Mesenteric fat pad (tissue), 1 donor: ENCODE data around the gene CASZ1. TPM values are rescaled to one million over a fixed set of nuclear protein-coding genes. Genes with fewer than 3 reads are reported as not detected.

ENCODE experiments used
- DNase-seq: peaks from one replicate; pipeline ENCODE4 v3.0.0-alpha.2; 2020; ENCODE audit warnings: low spot score
- total RNA-seq: library from RNA; stranded (reverse); fragmentation: NEBNext Ultra II Directional; extraction: Animal tissue kit (Norgen Biotek cat#: 25700); gene quantifications from one replicate; pipeline ENCODE4 v1.2.1, GENCODE V29; 2021
- donor health status: DM: yes; HTN: yes; CAD: no.

CASZ1 gene
- total RNA-seq, 1 donor from 2014 or later: 8.4 TPM

- no peak for DNase-seq
Observed at GRCh38 chr1:10640843-10641553, 155.4 kb downstream of the CASZ1 start.

GRCh38 chr1:10639775-10640578, 156.5 kb downstream of the CASZ1 start:
- no peak for DNase-seq

DNA sequence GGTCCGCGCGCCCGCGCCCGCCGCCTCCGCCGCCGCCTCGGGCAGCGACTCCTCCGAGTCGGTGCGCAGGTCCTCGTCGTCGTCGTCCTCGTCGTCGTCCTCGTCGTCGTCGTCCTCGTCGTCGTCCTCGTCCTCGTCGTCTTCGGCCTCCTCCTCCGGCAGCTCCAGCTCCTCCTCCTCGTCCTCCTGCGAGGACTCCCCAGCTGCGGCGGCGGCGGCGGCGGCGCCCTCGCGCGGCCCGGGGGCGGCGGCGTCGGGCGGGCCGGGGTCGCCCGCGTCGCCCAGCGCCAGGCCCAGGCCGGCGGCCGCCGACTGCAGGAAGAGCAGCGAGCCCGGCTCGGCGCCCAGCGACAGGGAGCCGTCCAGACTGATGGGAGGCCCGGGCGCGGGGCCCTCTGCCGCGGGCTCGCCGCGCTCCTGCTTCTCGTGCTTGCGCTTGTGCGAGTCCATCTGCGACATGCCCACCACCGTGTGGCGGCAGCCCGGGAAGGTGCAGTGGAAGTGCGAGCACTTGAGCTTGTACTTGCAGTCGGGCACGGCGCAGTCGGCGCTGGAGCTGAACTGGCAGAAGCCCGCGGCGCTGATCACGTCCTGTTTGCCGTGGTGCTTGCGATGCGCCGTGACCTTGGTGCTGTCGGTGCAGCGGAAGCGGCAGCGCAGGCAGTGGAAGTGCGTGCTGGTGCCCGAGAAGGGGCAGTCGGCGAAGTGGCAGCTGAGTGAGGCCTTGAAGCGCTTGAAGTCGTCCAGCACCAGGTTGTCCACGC, 157.3 kb downstream of the CASZ1 start:
- DNase-seq: no peak

GRCh38 chr1:10638559-10639005, 157.9 kb downstream of the CASZ1 start:
- DNase-seq: no peak

GRCh38 chr1:10637834-10638558, 158.4 kb downstream of the CASZ1 start:
- no peak for DNase-seq

- no peak for DNase-seq
Observed at GRCh38 chr1:10637400-10637799, 159.0 kb downstream of the CASZ1 start.

DNA sequence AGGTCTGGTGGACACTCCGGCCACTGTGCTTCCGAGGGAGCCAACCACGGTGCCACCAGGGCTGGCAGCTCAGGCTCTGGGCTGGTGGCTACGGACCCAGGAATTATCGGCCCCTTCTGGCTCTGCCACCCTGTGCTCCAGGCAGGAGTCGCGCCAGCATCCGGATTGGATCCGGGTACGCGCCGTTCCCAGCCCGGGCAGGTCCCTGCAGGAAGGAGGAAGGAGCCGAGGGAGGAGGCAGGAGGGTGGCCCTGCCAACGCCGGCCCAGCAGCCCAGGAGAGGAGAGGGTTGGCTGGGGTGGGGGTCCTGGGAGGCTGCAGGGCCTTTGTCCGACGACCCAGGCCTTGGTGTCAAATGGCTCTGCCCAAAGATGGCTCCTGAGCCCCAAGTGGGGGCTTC, 160.5 kb downstream of the CASZ1 start:
- no peak for DNase-seq

DNA sequence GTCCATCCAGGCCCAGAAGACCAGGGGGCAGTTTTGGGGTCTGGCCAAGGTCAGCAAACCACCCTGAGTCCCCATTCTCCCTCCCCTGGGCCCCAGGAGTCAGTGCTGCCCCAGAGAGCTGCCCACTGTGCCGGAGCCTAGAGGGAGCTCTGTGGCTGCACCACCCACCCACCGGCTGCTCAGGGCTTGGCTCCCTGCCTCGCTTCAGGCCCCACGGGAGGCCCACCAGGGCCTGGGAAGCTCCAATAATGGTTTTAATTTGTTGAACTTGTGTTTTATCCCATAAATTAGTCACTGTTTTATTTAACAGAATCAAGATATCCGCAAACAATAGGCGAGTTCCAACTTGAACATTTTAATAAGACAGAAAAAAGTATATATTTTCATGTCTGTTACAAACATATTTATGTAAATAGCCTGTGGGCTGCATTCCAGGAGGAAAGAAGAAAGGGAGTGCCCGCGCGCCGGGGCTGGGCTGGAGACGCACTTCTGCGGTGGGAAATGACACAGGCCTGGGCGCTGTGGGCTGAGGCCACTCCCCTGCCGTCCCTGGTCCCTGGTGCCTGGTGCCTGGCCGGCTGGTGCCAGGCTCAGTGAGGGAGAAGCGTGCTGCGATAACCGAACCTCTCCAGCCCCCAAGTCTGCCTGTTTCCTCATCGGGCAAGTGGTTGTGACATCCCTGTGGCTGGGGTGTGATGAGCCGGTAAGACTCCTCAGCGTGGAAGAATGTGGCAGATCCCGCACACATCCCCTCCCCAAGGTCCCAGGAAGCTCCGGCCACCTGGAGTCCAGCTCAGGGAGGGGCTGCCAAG, 161.2 kb downstream of the CASZ1 start:
- DNase-seq: no peak

DNA sequence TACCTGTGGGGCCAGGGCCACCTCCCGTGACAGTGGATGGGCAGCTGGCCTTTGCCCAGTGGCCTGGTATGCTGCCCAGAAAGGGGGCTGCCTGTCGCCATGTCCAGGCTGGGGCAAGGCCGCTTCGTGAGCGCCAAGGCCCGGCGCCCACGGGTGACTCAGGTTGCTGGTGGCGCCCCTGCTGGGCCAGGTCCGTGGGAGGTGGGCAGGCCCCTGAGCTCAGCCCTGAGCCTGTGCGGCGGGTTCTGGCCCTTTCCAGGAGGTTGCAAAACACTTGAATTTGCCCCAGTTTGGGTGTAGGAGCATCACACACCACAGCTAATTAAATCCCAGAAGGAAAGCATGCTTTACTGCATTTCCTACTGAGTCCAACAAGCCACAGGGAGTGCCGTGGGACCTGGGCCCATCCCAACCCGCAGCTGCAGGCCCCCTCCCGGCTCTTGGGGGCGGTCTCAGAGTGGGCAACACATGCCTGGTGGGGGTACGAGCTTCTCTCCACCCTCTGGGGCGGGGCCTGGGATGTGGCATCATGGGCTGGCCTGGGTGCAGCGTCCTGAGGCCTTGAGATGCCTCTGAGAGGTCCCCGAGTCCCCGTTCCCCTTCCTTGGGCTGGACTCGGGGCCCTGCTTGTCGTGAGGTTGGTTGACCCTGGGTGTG, 161.9 kb downstream of the CASZ1 start:
- no peak for DNase-seq

DNA sequence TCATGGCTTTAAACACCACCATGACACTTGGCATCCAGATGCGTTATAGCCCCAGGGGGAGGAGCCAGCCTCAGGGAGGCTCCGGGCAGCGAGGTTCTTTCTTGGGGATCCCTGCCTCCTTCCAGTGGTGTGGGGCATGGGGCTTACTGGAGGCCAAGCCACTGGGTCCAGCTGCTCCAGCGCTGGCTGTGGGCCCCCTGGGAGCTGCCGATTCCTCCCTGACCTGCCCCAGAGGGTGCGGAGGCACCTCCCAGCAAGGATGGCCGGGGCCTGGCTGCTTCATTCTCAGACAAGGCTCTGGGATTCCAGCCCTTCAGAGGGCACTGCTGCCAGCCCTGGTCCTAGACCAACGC, 162.4 kb downstream of the CASZ1 start:
- DNase-seq: no peak

- no peak for DNase-seq
Observed at GRCh38 chr1:10633416-10633815, 163.0 kb downstream of the CASZ1 start.

DNA sequence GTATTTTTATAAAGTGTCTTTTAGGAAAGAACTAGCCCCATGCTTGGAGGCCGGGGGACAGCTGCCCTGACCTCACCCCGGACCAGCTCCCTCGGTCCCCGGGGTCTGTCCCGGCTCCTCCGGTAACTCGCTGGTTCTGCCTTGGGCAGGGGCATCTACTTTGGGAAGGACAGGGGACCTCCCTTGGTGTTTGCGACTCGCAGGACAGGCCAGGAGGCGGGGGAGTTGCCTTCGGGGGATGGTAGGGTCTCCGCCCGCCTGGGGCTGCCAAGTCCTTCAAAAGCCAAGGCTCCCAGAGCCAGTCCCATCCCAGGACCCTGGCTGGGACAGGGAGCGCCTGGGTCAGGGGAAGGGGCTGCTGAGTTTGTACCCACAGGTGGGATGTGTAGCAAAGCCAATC, 163.8 kb downstream of the CASZ1 start:
- DNase-seq: no peak

DNA sequence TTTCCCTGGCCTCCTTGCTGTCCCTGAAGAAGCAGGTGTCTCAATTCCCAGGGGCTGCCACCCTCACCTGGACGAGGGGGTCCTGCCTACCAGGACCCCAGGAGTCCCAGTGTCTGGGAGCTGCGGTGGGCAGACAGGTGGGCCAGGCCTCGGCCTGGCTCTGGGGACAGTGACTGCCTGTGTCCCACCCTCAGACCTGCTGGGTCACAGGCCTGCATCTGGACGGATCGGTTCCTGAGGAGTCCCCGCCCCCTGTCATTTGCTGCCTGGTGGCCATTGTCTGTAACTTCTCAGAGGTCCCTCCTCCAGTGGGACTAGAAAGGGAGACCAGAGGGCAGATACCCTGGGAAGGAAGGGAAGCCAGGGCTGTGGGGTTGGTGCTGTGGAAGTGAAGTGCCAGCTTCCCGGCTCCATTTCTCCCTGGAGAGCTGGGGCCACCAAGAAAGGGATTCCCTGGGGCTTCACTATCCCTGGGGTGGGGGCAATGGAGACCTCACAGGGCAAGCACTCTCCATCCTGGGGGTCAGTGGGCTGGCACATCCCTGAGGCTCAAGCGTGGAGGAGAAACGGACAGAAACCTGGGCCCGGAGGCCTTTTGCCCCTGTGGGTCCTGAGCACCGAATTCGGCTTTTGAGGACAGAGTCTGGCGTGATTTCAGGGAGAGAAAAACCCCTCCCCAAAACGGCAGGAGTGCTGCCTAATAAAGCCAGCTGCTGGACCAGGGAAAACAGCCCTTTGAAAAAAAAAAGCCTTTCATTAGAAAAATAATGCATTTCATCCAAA, 164.4 kb downstream of the CASZ1 start:
- no peak for DNase-seq

GRCh38 chr1:10631121-10631810, 165.2 kb downstream of the CASZ1 start:
- no peak for DNase-seq

DNA sequence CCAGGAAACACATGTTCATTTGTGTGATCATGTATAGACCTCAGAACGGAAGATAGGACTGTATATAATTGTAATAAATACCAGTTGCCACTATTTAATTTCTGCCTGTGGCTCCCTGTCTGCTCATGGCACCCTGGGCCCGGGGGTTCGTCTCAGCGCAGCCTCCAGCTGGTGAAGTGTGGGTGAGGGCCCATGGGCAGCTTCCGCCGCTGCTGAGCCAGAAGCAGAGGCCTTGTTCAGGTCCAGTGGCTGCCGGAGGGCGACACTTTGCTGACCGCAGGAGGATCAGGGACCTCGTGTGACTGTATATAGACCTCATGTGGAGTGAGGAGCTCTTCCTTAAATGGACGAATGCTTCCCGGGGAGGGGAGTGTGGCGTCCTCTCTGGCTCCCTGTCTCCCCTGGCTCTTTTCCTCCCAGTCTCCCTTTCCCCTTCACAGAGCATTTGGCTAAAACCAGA, 165.8 kb downstream of the CASZ1 start:
- no peak for DNase-seq

DNA sequence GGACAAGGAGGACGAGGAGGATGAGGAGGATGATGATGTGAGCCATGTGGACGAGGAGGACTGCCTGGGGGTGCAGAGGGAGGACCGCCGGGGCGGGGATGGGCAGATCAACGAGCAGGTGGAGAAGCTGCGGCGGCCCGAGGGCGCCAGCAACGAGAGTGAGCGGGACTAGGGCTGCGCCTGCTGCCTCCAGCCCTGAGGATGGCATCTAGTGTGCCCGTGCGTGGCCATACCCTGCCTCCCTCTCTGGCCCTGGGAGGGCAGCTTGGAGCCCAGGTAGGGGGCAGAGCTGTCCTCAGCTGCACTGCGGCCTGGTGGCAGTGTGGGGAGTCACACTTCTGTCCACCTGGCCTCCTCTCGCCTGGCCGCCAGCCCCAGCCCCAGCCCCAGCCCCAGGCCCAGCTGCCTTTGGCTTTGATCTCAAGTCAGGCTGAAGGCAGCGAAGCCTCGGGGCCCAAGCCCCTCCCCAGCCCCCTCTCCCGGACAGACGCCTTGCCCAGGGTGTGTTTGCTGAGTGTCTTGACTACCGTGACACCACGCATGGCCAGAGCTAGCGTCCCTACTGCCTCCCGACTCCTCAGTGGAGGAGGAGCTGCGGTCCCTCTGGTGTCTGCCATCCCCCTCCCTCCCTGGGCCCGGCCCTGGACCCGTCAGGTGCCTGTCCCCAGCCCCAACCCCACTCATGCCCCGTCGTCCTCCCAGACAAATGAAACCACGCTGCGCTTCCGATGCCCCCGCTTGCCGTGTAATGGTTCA, 166.5 kb downstream of the CASZ1 start:
- no peak for DNase-seq

- no peak for DNase-seq
Observed at GRCh38 chr1:10629091-10629815, 167.2 kb downstream of the CASZ1 start.
